IMR-90 (cell line): Measurements from ENCODE around the gene CELA2A. TPM values are rescaled to one million over a fixed set of nuclear protein-coding genes. Genes with fewer than 3 reads are reported as not detected.

Source experiments
- ATAC-seq: fragments of 200-7000 bp; cut with Tn5 transposase; 2 replicates; pipeline ENCODE4 v1.9.1; 2020; ENCODE audit warnings: low read depth, mild to moderate bottlenecking, moderate library complexity
- BruUV-seq: library from RNA; stranded (reverse); fragments of 400-500 nt; replicated peaks from 2 replicates; lab custom pipeline; 2021; lab: Mats Ljungman, UMichigan
- CTCF ChIA-PET: fragments of 300-600 bp; formaldehyde crosslinking; extraction: SDS; loops from one replicate; lab custom pipeline; 2021; ENCODE audit warnings: antibody characterized with exemption; lab: Yijun Ruan, JAX
- POLR2A ChIA-PET: fragments of 300-600 bp; sonication (Branson Sonifier 250); formaldehyde crosslinking; loops from one replicate; lab custom pipeline; 2022; ENCODE audit warnings: antibody characterized with exemption; ENCODE audit not compliant: unreplicated experiment; lab: Charles Lee
- DNase-seq: peaks from one replicate; pipeline ENCODE4 v3.0.0; 2013
- H2AFZ ChIP-seq: replicated peaks from 2 replicates; pipeline ENCODE3; 2013; ENCODE audit warnings: low read length, mild to moderate bottlenecking; ENCODE audit not compliant: poor library complexity
- H2AK5ac ChIP-seq: 2 replicates; pipeline ENCODE4 v1.6.1; 2013; ENCODE audit warnings: low read depth, low read length, inconsistent platforms
- H2AK9ac ChIP-seq: replicated peaks from 2 replicates; pipeline ENCODE3; 2013; ENCODE audit warnings: mild to moderate bottlenecking, low read depth, low read length, moderate library complexity; ENCODE audit not compliant: poor library complexity
- H2BK120ac ChIP-seq: 2 replicates; pipeline ENCODE4 v1.6.1; 2013; ENCODE audit warnings: low read depth, low read length, inconsistent platforms
- H2BK15ac ChIP-seq: 3 replicates; pipeline ENCODE4 v1.6.1; 2013; ENCODE audit warnings: low read depth, low read length, inconsistent platforms
- H2BK20ac ChIP-seq: 2 replicates; pipeline ENCODE4 v1.6.1; 2013; ENCODE audit warnings: low read depth, mild to moderate bottlenecking, inconsistent platforms, low read length, moderate library complexity
- H2BK5ac ChIP-seq: 2 replicates; pipeline ENCODE4 v1.6.1; 2013; ENCODE audit warnings: mild to moderate bottlenecking, low read depth, low read length, inconsistent platforms; ENCODE audit not compliant: poor library complexity, severe bottlenecking
- H3K14ac ChIP-seq: replicated peaks from 2 replicates; pipeline ENCODE4 v1.6.1; 2013; ENCODE audit warnings: low read depth, low read length, inconsistent platforms
- H3K18ac ChIP-seq: 2 replicates; pipeline ENCODE4 v1.6.1; 2013; ENCODE audit warnings: low read depth, low read length, control low read depth
- H3K23ac ChIP-seq: 2 replicates; pipeline ENCODE4 v1.6.1; 2013; ENCODE audit warnings: low read depth, low read length, inconsistent platforms
- H3K27ac ChIP-seq: 2 replicates; pipeline ENCODE4 v1.5.1; 2013; ENCODE audit warnings: mild to moderate bottlenecking, control low read depth, low read length; ENCODE audit not compliant: insufficient read depth
- H3K27me3 ChIP-seq: 2 replicates; pipeline ENCODE4 v1.6.1; 2013; ENCODE audit warnings: low read length; ENCODE audit not compliant: control insufficient read depth, insufficient read depth
- H3K36me3 ChIP-seq: 2 replicates; pipeline ENCODE4 v1.6.1; 2013; ENCODE audit warnings: low read length, mixed read lengths; ENCODE audit not compliant: control insufficient read depth, insufficient read depth
- H3K4ac ChIP-seq: 2 replicates; pipeline ENCODE4 v1.6.1; 2013; ENCODE audit warnings: low read depth, low read length, inconsistent platforms
- H3K4me1 ChIP-seq: 2 replicates; pipeline ENCODE4 v1.6.1; 2013; ENCODE audit warnings: low read length, mixed read lengths; ENCODE audit not compliant: control insufficient read depth, insufficient read depth
- H3K4me2 ChIP-seq: 2 replicates; pipeline ENCODE4 v1.6.1; 2013; ENCODE audit warnings: low read depth, mild to moderate bottlenecking, control low read depth, low read length, moderate library complexity
- H3K4me3 ChIP-seq: 2 replicates; pipeline ENCODE4 v1.5.1; 2013; ENCODE audit warnings: low read depth, mild to moderate bottlenecking, control low read depth, low read length, moderate library complexity; ENCODE audit not compliant: insufficient read depth
- H3K56ac ChIP-seq: 2 replicates; pipeline ENCODE4 v1.6.1; 2013; ENCODE audit warnings: low read length, inconsistent platforms; ENCODE audit not compliant: insufficient read depth; ENCODE audit errors: extremely low read depth
- H3K79me1 ChIP-seq, 2 experiments: 2 replicates each; pipeline ENCODE4 v1.6.1; 2013; ENCODE audit warnings: low read length in 2 of 2, inconsistent platforms in 1 of 2, low read depth in 1 of 2
- H3K9ac ChIP-seq: 2 replicates; pipeline ENCODE4 v1.6.1; 2013; ENCODE audit warnings: low read depth, low read length, control low read depth
- H3K9me1 ChIP-seq: 2 replicates; pipeline ENCODE4 v1.6.1; 2013; ENCODE audit warnings: low read length, inconsistent platforms; ENCODE audit not compliant: insufficient read depth
- H3K9me3 ChIP-seq: 2 replicates; pipeline ENCODE4 v1.6.1; 2013; ENCODE audit warnings: low read length; ENCODE audit not compliant: control insufficient read depth, insufficient read depth
- H4K20me1 ChIP-seq: 2 replicates; pipeline ENCODE4 v1.6.1; 2013; ENCODE audit warnings: low read length, inconsistent platforms; ENCODE audit not compliant: insufficient read depth
- H4K5ac ChIP-seq: 2 replicates; pipeline ENCODE4 v1.6.1; 2013; ENCODE audit warnings: mild to moderate bottlenecking, low read depth, low read length, control low read depth
- H4K8ac ChIP-seq, 2 experiments: 2 replicates each; pipeline ENCODE4 v1.6.1; 2013; ENCODE audit warnings: low read depth in 2 of 2, low read length in 2 of 2, control low read depth in 1 of 2, inconsistent platforms in 1 of 2
- H4K91ac ChIP-seq: 2 replicates; pipeline ENCODE4 v1.6.1; 2013; ENCODE audit warnings: low read depth, low read length, inconsistent platforms; ENCODE audit not compliant: insufficient read depth
- CEBPB ChIP-seq: IDR thresholded peaks from 2 replicates; pipeline ENCODE4 v1.6.1; 2012; ENCODE audit warnings: low read depth, low read length, improper control_type of control experiment
- MAFK ChIP-seq: IDR thresholded peaks from 2 replicates; pipeline ENCODE4 v1.6.1; 2012; ENCODE audit warnings: low read depth, low read length, improper control_type of control experiment
- NFE2L2 ChIP-seq: fragments of 150-350 bp; IDR thresholded peaks from 2 replicates; pipeline ENCODE4 v1.6.1; 2016; ENCODE audit warnings: low read depth, mild to moderate bottlenecking, low read length
- RAD21 ChIP-seq: IDR thresholded peaks from 2 replicates; pipeline ENCODE4 v1.6.1; 2012; ENCODE audit warnings: low read length, improper control_type of control experiment
- SMC3 ChIP-seq: fragments of 150-350 bp; IDR thresholded peaks from 2 replicates; pipeline ENCODE4 v1.6.1; 2016; ENCODE audit warnings: low read depth, mild to moderate bottlenecking, antibody characterized with exemption, low read length, moderate library complexity
- WGBS, 2 experiments: methylation state at CpG; one replicate each; pipeline versions ENCODE4 v1.1.5 to v1.1.7; 2013; ENCODE audit warnings: missing lambda C conversion rate in 2 of 2; ENCODE audit not compliant: insufficient read length in 1 of 2; ENCODE audit errors: extremely low coverage in 2 of 2; 5-methylcytosine and 5-hydroxymethylcytosine counted together
- dilution Hi-C: fragments of 300-500 bp; cut with HindIII; formaldehyde crosslinking; loops from one replicate; pipeline ENCODE4 v1.14.3; 2018; ENCODE audit warnings: low sequenced_read_pairs; ENCODE audit not compliant: unreplicated experiment
- in situ Hi-C: fragments of 300-500 bp; cut with MboI; formaldehyde crosslinking; loops from 3 replicates; pipeline ENCODE4 v1.14.3; 2019; ENCODE audit warnings: low sequenced_read_pairs, inconsistent platforms, mixed read lengths
- intact Hi-C: fragments of 100-400 bp; cut with micrococcal nuclease; formaldehyde crosslinking; loops from 2 replicates; pipeline ENCODE4 v1.10.0; 2022
- polyA plus RNA-seq, 3 experiments: library from polyadenylated mRNA; depleted of rRNA; stranded (reverse); fragments of >200 nt; gene quantifications; 2 replicates each; pipeline ENCODE4 v1.2.3, GENCODE V29; 2012; ENCODE audit warnings: low replicate concordance in 1 of 3
- total RNA-seq: library from RNA; depleted of rRNA; stranded (reverse); fragments of >200 nt; gene quantifications from 2 replicates; pipeline ENCODE4 v1.2.3, GENCODE V29; 2012

Gene CELA2A
- total and polyA plus RNA-seq, 2 of the 4 experiments (the other 2 are of a cell fraction) = not detected

GRCh38 chr1:15412843-15413242, 43.7 kb upstream of the CELA2A start:
- CTCF ChIA-PET = interaction anchor here (0.7 to 1.1 kb wide), 2 partner anchors 14 to 84 kb away, joined by 3 read pairs; no protein-coding TSS in a partner anchor
- TF ChIP-seq RAD21 = no peak
- no peak for TF ChIP-seq NFE2L2
- no peak for TF ChIP-seq CEBPB
- no peak for TF ChIP-seq MAFK
- TF ChIP-seq SMC3 = no peak
- H2AK5ac ChIP-seq = no peak overlapping the region
- whole genome bisulfite sequencing, 2 experiments = 92% methylated on average over 5 of the region's 11 CpGs; no CpG with 5 or more reads in 1 of the 2 experiments
- H2BK15ac ChIP-seq = no peak overlapping the region
- H3K14ac ChIP-seq = no peak overlapping the region
- H3K9me3 ChIP-seq = no peaks in the 10 kb centered on the region
- H3K56ac ChIP-seq = no peak overlapping the region
- H4K91ac ChIP-seq = no peak overlapping the region
- DNase-seq = no peak
- H2AK9ac ChIP-seq = peak overlapping the region; percentile 57
- in situ Hi-C loops (loop anchor here (5.0 kb wide), 1 partner anchor 71 kb away; no protein-coding TSS in a partner anchor), dilution Hi-C loops (no loop called here), intact Hi-C loops (no loop called here)
- no peak overlapping the region for H4K5ac ChIP-seq
- peaks cover 31% of the 10 kb centered on the region for H3K4me1 ChIP-seq
- H3K4me2 ChIP-seq = no peak overlapping the region
- H3K27ac ChIP-seq = no peak overlapping the region
- BruUV-seq = no TSS peak
- POLR2A ChIA-PET = no interaction called here
- no peak overlapping the region for H2BK120ac ChIP-seq
- no peak overlapping the region for H3K4me3 ChIP-seq
- H2BK5ac ChIP-seq = no peak overlapping the region
- peaks cover 14 to 75% of the 10 kb centered on the region in 2 experiments; a peak in 3 of 4 replicates for H3K79me1 ChIP-seq
- H3K36me3 ChIP-seq = peaks cover 4% of the 10 kb centered on the region; the same call in 1 of the 2 replicates
- peaks cover 15% of the 10 kb centered on the region; the same call in 1 of the 2 replicates for H3K9me1 ChIP-seq
- peaks cover 25% of the 10 kb centered on the region for H4K20me1 ChIP-seq
- no peaks in the 10 kb centered on the region for H3K27me3 ChIP-seq
- H3K4ac ChIP-seq = no peak overlapping the region
- H3K9ac ChIP-seq = no peak overlapping the region
- no peak overlapping the region for H3K23ac ChIP-seq
- H3K18ac ChIP-seq = no peak overlapping the region
- H2BK20ac ChIP-seq = no peak overlapping the region
- no peak overlapping the region for H4K8ac ChIP-seq
- H2AFZ ChIP-seq = no peak overlapping the region
- no peak for ATAC-seq
